Colon (tissue), 2 donors: ENCODE results near the gene POP4.
"Not testable (repeated sequence)": the region's sequence is repeated elsewhere in the genome, so short reads cannot be mapped to it uniquely, and the experiment has no call there.

Source experiments
- FAIRE-seq: peaks from 2 replicates; lab custom pipeline; 2012; peaks lifted over from hg19 to GRCh38; lab: Jason Lieb, UNC
- donor health status: control.
- donor health status: control.

Gene POP4, protein sequence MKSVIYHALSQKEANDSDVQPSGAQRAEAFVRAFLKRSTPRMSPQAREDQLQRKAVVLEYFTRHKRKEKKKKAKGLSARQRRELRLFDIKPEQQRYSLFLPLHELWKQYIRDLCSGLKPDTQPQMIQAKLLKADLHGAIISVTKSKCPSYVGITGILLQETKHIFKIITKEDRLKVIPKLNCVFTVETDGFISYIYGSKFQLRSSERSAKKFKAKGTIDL

DNA sequence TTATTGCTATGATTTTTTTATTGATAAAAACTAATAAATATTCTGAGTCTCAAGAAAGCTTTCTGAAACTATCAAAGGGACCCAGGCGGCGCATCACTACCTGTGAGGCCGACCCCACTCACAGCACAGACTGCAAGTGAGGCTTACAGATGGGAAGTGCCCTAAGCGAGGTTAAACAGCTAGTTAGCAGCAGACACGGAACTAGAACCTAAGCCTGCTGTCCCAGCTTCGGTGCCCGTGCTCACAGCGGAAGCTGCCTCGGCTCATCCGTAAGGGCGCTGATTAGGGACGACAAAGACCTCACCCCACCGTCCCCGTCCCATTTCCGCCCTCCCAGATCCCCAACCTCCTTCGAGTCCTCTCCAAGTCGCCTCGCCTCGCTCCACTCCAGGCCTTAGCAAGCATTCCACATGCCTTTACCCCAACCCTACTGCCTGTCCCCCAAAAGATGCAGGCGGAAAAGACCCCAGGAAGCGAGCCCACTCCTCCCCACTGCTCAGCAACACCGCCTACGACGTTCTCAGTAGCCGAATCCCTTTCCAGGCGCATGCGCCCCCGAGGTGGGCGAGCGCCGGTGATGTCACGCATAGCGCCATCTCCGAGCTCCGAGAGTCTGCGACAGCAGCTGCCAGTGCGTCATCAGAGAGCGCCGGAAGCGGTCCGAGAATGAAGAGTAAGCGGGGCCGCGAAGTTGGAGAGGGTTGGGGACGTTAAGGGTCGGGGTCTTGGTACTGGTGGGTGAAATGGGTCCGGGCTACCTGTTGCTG lies at the start of gene POP4:
TSS of gene POP4 (plus strand) at position 631 of the 767 bp plus-strand sequence. CDS start at position 667, 36 bp downstream.
- FAIRE-seq, result no peak

DNA sequence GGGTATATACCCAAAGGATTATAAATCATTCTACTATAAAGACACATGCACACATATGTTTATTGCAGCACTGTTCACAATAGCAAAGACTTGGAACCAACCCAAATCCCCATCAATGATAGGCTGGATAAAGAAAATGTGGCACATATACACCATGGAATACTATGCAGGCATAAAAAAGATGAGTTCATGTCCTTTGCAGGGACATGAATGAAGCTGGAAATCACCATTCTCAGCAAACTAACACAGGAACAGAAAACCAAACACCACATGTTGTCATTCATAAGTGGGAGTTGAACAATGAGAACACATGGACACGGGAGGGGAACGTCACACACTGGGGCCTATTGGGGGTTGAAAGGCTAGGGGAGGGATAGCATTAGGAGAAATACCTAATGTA lies 47.0 kb upstream of the POP4 start:
- not testable (repeated sequence) for FAIRE-seq

DNA sequence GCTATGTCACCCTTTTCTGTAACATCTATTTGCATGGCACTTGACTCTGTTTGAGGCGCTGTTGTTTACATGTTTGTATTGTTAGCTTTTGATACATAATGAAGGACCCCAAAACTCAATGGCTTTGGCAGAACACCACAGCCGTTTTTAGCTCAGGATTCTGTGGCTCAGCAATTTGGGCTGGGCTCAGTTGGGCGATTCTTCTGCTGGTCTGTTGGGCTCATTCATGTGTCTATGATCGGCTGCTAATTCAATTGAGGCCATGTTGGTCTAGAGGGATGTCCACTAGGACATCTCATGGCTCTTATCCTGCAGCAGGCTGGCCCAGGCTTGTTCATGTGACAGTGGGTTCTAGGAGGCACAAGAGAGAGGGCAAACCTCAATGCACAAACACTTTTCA lies 46.3 kb upstream of the POP4 start:
- FAIRE-seq, result no peak

DNA sequence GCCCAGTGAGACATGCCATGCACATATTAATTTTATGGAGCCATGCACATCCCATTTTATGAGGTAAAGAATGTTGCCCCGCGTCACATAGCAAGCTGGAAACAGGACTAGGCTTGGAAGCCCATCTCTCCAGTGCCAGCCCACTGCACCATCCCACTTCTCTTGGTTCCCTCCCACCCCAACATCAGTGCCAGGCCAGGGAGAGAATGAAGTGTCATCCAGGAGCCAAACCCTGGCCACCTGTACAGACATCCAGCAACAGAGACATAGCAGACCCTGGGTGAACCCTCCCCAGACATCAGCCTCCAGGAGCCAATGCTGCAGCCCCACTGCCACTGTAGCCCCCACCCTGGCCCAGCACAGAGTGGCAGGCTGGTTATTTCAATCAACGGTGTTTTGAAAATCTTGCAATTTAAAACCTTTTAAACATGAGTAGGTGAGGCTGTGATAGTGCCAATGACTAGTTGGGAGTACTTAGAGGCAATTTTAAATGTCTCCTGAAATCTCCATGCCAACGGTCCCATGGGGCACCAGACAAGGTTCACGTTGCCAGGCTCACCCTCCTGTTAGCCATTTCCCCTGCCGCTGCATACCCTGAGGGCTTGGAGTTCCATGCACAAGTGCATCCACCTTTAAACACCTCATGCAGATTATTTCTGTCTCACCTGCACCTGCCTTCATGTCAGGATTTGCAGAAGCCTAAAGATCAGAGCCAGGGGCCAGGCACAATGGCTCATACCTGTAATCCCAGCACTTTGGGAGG lies 45.6 kb upstream of the POP4 start:
- no peak for FAIRE-seq

DNA sequence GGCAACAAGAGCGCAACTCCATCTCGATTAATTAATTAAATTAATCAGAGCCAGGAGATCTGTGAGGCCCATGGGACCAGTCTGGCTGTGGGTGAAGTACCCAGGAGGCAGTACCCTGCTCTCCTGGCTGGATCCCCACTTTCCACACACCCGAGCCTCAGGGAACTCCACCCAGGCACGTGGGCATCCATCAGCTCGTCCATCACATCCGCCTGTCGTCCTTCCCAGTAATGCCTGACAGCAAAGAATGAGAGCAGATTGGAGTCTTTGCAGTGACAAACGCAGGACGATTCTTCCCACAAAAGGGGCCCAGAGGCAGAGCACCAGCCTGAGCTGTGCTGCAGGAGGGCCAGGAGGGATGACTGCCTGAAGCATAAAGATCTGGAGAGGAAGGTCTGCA lies 44.5 kb upstream of the POP4 start:
- FAIRE-seq, result no peak

DNA sequence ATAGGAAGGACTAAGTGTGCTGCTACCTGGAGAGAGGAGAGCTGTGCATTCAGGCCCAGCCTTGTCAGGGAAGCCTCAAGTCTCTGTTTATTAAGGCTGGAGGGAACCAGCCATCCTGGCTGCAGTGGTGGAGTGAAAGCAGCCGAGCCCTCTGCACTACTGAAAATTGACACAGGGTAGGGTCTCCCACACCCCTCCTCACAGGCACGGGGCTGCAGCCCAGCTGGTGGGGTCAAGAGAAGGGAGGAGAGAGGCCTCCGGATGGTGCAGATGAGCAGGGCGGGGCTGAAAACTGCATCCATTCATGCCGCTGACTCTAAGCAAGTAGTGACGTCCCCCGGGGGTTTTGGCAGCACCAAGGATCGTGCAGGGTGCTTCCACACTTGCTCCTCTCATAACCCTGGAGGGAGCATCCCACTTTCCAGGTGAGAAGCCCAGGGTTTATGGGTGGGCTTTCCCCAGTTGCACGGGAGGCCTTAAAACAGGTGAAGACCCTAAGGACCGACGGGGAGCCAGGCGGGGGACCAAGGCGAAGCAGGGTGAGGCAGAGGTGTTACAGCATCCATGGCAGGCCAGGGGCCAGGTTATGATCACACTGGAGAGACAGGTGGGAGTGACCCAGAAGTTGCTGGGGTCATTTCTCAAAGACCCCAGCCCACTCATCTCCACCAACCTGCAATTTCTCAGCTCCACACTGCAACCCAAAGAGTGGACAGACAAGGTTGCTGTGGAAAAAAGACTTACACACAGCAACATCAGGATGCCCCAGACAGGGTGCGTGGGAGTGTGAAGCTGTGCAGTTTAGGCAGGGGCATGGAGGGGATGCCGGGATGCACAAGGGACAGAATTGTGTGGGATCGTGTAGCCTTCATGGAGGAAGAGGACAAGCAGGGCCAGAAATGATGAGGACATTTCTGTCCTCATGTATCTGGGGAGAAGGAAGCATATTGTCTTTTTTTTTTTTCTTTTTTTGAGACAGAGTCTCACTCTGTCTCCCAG lies 43.5 kb upstream of the POP4 start:
- FAIRE-seq, result no peak

DNA sequence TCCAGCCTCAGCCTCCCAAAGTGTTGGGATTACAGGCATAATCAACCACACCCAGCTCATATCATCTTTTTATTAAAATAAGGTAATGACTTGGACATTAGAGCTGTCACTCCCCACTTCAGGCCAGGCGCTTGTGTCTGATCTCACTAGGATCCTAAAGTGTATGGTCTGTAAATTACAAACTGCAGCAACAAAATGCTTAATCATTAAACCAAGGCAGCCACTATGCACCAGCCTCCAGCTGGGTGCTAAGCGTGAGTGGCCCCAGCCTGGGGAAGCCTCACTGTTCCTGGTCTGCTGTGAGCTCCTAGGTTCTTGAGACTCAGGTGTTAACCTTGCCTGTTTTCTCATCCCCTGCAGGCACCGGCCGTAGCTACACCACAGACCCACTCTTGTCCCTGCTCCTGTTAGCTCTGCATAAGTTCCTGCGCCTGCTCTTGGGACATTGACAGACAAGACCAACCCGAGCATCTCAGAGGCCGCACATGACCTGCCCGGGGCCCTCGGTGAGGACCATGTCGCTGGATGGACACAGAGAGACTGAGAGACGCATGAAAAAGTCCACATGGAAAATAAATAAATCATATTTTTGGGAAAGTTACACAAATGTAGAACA lies 42.5 kb upstream of the POP4 start:
- no peak for FAIRE-seq

DNA sequence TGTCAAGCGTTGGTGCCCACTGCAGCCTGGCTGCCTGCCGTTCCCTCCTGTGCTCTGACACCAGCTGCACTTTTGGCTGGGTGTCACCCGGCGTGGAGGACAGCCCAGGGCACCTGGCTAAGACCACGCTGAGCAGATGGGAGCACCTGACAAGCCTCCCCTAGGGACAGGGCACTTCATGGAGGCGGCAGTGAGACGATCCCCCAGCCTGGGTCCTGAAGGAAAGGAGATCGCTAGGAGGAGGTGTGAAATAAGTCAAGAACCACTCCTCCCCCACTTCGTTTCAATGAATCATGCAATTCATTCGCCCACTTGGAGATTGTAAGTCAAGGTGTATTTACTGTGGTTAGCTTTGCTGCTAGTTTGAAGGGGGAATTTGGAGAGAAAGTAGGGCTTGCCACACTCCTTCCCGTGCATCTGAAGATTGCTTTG lies 41.5 kb upstream of the POP4 start:
- no peak for FAIRE-seq

DNA sequence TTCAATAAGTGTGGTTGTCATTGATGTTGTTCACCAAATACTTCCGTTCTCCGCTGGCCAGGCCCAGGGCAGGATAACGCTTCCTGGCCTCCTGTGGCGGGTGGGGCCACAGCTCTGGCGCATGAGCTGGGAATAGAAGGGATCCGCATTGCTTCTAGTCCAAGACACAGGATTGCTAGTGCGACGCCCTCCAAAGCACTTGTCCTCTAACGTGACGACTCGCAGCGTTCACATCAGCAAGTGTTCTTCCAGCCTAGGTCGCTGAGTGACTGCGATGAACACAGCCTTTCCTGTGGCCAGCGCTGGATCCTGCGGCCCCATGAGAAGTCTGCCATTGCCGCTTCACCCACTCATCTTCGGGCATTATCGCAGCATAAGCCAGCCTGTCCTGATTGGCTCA lies 40.9 kb upstream of the POP4 start:
- no peak for FAIRE-seq

DNA sequence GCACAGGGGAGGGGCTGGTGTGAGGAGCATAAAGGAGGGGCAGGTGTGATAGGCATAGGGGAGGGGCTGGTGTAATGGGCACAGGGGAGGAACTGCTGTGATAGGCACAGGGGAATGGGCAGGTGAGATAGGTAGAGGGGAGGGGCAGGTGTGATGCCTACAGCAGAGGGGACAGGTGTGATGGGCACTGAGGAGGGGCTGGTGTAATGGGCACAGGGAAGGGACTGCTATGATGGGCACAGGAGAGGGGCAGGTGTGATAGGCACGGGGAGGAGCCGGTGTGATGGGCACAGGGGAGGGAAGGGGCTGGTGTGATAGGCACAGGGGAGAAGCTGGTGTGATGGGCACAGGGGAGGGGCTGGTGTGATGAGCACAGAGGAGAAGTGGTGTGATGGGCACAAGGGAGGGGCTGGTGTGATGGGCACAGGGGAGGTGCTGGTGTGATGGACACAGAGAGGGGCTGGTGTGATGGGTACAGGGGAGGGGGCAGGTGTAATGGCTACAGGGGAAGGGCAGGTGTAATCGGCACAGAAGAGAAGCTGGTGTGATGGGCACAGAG lies 39.5 kb upstream of the POP4 start:
- no peak for FAIRE-seq

DNA sequence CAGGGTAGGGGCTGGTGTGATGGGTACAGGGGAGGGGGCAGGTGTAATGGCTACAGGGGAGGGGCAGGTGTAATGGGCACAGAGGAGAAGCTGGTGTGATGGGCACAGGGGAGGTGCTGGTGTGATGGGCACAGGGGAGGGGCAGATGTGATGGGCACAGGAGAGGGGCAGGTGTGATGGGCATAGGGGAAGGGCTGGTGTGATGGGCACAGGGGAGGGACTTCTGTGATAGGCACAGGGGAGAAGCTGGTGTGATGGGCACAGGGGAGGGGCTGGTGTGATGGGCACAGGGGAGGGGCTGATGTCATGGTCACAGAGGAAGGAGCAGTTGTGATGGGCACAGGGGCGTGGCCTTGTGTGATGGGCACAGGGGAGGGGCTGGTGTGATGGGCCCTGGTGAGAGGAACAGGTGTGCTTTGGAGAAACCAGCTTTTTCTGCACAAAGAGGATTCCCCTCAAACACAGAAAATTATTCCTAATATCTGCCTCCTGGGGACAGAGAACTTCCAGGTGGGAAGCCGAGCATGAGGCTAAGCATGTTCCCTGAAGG lies 38.6 kb upstream of the POP4 start:
- no peak for FAIRE-seq

DNA sequence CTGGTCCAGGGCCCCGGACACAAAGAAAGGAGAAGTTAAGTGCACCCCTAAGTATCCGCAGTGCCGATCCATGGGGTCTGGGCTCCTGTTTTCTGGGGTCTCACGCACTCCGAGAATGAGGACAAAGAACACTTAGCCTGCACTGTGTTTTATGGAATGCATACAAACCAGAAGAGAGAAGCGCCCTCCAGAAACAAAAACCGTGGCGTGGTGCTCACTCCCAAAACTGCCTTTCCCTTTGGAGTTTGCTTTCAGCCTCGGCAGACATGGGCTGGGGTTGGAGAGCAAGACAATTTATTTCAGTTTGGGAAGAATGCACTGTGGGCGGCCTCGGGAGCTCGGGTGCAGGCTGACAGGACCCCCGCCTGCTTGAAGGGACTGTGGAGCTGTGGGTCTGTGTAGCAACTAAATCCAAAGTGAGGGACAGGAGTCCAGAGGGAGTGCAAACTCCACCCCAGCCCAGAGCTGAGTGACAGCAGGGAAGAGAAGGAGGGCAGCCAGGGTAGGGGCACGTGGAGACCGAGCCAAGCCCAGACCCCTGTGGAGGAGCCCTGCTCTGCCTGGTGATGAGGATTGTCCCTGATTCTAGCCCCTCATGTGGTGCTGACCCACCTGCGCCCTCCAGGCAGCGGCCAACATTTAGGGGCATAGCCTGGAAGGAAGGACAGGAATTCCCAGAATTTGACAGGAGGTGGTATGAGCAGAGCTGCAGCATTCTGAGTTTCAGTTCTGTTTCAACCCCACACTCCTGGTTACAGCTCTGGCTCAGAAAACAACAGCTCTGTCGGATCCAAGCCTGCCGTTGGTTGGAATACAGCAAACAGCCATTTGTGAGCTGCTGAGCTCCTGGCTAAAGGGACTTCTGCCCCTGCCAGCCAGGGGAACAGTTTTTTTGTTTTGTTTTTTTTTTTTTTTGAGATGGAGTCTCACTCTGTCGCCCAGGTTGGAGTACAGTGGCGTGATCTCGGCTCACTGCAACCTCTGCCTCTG lies 37.8 kb upstream of the POP4 start:
- no peak for FAIRE-seq

DNA sequence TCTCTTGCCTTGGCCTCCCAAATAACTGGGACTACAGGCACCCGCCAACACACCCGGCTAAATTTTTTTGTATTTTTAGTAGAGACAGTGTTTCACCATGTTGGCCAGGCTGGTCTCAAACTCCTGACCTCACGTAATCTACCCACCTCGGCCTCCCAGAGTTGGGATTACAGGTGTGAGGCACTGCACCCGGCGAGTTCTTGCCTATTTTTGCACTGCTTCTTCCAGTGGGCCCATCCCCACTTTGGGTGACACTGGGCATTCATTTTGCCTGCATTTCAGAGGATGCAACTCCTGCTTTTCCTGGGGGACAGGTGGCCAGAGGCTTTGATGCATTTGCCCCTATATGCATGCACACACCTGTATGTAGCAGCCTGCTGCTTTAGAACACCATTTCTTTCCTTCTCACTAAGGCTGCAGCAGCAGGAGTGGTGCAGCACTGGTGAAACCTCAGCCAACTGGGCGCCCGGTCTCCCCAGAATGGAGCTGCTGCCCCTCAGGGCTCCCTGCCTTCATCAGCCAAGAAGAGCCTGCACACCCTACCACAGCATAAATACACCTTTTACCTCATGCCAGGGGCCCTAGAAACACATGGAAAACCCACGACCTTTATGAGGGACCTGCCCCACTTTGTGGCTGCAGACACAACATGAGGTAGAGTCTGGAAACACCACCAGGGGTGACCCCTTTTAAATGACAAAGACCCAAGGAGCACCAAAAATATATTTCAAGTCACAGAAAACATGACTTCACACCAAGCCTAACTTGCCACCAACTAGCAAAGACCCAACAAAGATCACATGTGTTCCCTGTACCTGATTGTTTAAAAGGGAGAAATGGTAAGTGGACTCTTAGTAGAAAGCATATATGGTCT lies 36.8 kb upstream of the POP4 start:
- FAIRE-seq, result no peak

DNA sequence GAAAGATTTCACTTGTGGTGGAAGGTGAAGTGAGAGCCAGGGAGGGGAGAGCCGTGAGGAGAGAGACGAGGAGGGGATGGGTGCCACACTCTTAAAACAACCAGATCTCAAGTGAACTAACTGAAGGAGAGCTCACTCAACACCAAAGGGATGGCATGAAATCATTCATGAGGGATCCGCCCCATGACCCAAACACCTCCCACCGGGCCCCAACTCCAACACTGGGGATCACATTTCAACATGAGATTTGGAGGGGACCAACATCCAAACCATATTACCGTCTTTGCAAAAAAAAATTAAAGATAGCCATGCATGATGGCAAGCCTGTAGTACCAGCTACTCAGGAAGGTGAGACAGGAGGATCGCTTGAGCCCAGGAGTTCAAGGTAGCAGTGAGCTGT lies 34.9 kb upstream of the POP4 start:
- no peak for FAIRE-seq

DNA sequence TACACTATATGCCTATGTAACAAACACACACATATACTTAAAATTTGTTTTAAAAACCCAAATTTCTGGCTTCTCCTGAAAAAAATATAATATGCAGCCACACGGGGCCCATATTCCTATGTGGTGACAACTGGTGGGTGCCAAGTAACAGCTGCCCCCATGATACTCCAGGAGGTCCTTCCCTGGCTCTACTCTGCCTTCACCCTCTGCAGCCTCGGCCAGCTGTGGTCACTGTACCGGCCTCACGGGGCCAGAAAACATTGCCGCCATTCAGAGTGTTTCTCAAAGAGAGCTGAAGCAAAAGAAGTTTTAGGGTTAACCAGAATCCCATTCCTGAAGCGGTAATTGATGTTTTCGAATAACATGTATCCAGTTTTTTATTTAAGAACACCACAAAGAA lies 32.6 kb upstream of the POP4 start:
- FAIRE-seq, result no peak

DNA sequence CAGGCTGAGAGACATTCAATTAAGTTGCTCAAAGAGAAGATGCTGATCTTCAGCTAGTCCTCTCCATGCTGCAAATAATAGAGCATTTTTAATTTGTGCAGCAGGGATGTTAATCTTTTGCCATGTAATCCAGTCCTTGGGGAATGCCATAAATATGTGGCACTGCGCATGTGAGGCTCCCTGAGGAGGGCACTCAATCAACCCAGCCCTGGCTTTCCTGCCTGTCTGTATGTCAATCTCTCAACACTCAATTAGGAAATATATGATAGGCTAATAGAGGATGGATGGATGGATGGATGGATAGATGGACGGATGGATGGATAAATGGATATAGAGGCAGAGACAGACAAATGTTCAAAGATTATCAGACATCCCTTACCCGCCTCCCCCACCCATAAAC lies 31.6 kb upstream of the POP4 start:
- FAIRE-seq, result no peak

DNA sequence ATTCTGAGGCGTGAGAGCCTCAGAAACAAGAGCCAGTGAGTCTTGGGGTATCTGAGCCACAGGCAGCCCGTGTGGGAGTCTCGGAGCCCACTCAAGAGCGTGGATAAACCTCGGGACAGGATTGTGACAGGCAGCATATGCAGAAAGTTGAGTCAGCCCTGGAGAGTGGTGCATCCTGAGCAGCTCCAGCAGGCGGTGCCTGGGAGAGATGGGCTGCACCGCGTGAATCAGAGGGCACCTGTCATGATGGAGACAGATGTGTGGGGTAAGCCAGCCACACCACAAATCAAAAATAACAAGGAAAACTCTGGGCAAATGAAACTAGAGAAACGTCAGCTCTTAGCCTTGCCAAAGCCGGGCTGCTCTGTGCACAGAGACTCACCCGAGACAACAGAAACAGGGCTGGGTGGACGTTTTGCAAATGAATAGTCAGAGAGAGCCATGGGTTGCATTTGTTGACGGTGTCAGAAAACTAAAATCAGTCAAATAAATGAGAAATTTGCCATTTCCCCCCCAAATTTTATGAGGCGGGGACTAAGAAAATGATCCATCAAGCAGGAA lies 30.0 kb upstream of the POP4 start:
- FAIRE-seq, result no peak
